Measurements from ENCODE around the gene WIZ.
"Not testable (repeated sequence)": the region's sequence is repeated elsewhere in the genome, so short reads cannot be mapped to it uniquely, and the experiment has no call there.

DNA sequence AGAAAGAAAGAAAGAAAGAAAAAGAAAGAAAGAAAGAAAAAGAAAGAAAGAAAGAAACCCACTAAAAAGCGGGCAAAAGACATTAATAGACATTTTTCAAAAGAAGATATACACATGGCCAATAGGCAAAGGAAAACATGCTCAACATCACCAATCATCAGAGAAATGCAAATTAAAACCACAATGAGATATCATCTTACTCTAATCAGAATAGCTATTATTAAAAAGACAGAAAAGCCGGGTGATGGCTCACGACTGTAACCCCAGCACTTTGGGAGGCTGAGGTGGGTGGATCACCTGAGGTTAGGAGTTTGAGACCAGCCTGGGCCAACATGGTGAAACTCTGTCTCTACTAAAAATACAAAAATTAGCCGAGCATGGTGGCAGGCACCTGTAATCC, 24.1 kb upstream of the WIZ start:
- TF ChIP-seq, protein P1, sequence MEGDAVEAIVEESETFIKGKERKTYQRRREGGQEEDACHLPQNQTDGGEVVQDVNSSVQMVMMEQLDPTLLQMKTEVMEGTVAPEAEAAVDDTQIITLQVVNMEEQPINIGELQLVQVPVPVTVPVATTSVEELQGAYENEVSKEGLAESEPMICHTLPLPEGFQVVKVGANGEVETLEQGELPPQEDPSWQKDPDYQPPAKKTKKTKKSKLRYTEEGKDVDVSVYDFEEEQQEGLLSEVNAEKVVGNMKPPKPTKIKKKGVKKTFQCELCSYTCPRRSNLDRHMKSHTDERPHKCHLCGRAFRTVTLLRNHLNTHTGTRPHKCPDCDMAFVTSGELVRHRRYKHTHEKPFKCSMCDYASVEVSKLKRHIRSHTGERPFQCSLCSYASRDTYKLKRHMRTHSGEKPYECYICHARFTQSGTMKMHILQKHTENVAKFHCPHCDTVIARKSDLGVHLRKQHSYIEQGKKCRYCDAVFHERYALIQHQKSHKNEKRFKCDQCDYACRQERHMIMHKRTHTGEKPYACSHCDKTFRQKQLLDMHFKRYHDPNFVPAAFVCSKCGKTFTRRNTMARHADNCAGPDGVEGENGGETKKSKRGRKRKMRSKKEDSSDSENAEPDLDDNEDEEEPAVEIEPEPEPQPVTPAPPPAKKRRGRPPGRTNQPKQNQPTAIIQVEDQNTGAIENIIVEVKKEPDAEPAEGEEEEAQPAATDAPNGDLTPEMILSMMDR (IDR thresholded peaks at IDR 0.05; ENCODE audit: control extremely low read depth in 1 of 3, insufficient read depth in 1 of 3, low read depth in 1 of 3, low read length in 3 of 3): not testable (repeated sequence)
- not testable (repeated sequence) for TF ChIP-seq POLR2A (IDR thresholded peaks at IDR 0.05; ENCODE audit: control extremely low read depth in 1 of 2, low read depth in 2 of 2, low read length in 2 of 2); MAX (IDR thresholded peaks at IDR 0.05); POLR2AphosphoS5 (IDR thresholded peaks at IDR 0.05; ENCODE audit: low read depth, low read length); TCF12 (IDR thresholded peaks at IDR 0.05; ENCODE audit: low read depth, low read length); SIN3A (conservative IDR thresholded peaks at IDR 0.05 in 1 of 2, IDR thresholded peaks at IDR 0.05 in 1 of 2; ENCODE audit: low read depth in 1 of 2, low read length in 2 of 2); CREB1 (IDR thresholded peaks at IDR 0.05); EP300 (IDR thresholded peaks at IDR 0.05; ENCODE audit: borderline replicate concordance in 1 of 2, low read depth in 2 of 2, low read length in 2 of 2); USF2 (IDR thresholded peaks at IDR 0.05; ENCODE audit: low read length); JUN (IDR thresholded peaks at IDR 0.05; ENCODE audit: low read depth, low read length)

Measured in H1 (cell line).